H1 (cell line): Measurements from ENCODE around the gene KCTD15. TPM values are rescaled to one million over a fixed set of nuclear protein-coding genes. Genes with fewer than 3 reads are reported as not detected.

Source experiments
- MAFK ChIP-seq: IDR thresholded peaks from 2 replicates; pipeline ENCODE4 v1.6.1; 2012; ENCODE audit warnings: low read depth, mild to moderate bottlenecking, improper control_type of control experiment, low read length
- POU5F1 ChIP-seq: IDR thresholded peaks from 2 replicates; pipeline ENCODE4 v1.6.1; 2011; ENCODE audit warnings: low read depth, mild to moderate bottlenecking, low read length, moderate library complexity
- SP1 ChIP-seq: IDR thresholded peaks from 2 replicates; pipeline ENCODE4 v1.6.1; 2011; ENCODE audit warnings: low read depth, low read length
- polyA plus RNA-seq, 7 experiments: library from polyadenylated mRNA; depleted of rRNA in 3 of 7; stranded (reverse) in 5 of 7; unstranded in 2 of 7; fragments of >200 nt in 5 of 7; fragments of 200-250 nt in 2 of 7; gene quantifications; 1 replicate in 5 of 7; 2 replicates in 1 of 7; 4 replicates in 1 of 7; pipeline versions ENCODE4 v1.2.1 to v1.2.3, GENCODE V29; 2011 to 2013; ENCODE audit warnings: missing spikeins in 2 of 7, mixed read lengths in 2 of 7
- total RNA-seq: library from RNA; stranded (reverse); fragmentation: NEBNext Ultra II Directional; extraction: Animal tissue kit (Norgen Biotek cat#: 25700); gene quantifications from 2 replicates; pipeline ENCODE4 v1.2.1, GENCODE V29; 2021

KCTD15 gene
- total and polyA plus RNA-seq, 2 of the 8 experiments (the other 6 are each of a cell fraction or from before 2014, with no cell fraction given), result 25.1 to 27.0 TPM

GRCh38 chr19:33769208-33769607 is 27.5 kb upstream of the KCTD15 start (continued):
- TF ChIP-seq MAFK (no peak), POU5F1 (no peak), SP1 (no peak)
